HUDEP-2 (cell line): Measurements from ENCODE around the gene URGCP.
A peak's percentile ranks its signal among the peaks of the same experiment; 100 is the strongest.
"Not testable (repeated sequence)": the region's sequence is repeated elsewhere in the genome, so short reads cannot be mapped to it uniquely, and the experiment has no call there.

Experiments used
- DNase-seq, 76 experiments: peaks; one replicate each; lab custom pipeline; 2025; ENCODE audit not compliant: unreplicated experiment in 76 of 76; lab: John Stamatoyannopoulos, UW

Gene URGCP

DNA sequence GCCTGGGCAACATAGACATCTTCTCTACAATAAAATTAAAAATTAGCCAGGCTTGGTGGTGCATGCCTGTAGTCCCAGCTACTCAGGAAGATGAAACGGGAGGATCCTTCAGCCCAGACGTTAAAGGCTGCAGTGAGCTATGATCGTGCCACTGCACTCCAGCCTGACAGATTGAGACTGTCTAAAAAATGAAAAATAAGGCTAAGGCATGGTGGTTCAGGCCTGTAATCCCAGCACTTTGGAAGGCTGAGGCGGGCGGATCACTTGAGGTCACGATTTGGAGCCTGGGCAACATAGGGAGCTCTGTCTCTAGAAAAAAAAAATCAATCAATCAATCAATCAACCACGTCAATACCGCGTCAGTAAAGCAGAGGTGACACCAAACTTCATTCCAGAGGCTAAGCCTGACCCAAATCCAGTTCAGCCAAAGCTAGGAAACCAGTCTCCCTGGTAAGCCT lies 68.2 kb downstream of the URGCP start:
- DNase-seq = no peak

DNA sequence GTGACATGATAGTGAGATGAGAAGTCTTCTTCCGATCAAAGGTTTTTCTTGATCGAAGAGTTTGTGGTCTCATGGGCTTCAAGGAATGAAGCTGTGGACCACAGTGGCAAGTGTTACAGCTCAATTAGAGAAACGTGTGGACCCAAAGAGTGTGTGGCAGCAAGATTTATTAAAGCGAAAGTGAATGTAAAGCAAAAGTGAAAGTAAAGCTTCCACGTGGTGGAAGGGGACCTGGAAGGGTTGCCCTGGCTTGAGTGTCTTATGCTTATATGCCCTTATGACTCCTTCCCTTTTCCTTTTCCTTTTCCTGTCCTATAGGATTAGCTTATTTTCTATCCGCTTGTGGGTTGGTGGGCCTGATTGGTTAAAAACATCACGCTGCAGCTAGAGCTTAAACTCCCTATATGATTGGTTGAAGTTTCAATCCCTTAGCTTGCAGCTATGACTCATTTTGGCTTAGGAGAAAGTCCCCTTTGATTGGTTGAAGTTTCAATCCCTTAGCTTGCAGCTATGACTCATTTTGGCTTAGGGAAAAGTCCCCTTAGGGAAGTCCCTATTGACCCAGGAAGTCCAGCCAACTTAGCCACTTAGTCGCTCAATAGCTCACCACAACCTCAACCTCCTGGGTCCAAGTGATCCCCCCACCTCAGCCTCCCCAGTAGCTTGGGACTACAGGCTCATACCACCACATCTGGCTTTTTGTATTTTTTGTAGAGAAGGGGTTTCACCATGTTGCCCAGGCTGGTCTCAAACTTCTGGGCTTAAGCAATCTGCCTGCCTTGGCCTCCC lies 71.7 kb downstream of the URGCP start:
- peak in 6 of 76 experiments; percentile 3 to 26 (median 20) for DNase-seq

DNA sequence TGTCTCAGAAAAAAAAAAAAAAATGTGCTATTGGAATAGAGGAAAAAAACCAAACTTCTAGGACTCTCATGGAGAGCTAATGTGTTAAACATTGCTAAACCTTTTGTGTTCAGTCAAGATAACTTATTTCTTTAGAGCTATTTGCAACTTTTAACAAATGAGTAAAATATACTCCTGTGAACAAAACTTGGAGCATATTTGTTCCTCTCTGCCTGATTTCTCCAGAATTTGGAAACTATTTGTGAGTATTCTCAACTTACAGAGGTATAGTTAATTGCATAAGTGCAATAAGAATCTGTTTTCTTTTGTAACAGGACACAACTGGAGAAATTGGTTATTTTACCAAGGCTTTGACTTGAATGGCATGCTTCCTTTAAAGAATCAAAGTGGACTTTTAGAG lies 75.5 kb downstream of the URGCP start:
- not testable (repeated sequence) for DNase-seq
